NCI-H187 treated with DMSO at 0.1 percent for 48 hours (cell line): ENCODE data around the gene CACNB3.
A peak's percentile ranks its signal among the peaks of the same experiment; 100 is the strongest.

ENCODE experiments used
- DNase-seq: peaks from one replicate; lab custom pipeline; 2025; lab: John Stamatoyannopoulos, UW

Gene CACNB3

DNA sequence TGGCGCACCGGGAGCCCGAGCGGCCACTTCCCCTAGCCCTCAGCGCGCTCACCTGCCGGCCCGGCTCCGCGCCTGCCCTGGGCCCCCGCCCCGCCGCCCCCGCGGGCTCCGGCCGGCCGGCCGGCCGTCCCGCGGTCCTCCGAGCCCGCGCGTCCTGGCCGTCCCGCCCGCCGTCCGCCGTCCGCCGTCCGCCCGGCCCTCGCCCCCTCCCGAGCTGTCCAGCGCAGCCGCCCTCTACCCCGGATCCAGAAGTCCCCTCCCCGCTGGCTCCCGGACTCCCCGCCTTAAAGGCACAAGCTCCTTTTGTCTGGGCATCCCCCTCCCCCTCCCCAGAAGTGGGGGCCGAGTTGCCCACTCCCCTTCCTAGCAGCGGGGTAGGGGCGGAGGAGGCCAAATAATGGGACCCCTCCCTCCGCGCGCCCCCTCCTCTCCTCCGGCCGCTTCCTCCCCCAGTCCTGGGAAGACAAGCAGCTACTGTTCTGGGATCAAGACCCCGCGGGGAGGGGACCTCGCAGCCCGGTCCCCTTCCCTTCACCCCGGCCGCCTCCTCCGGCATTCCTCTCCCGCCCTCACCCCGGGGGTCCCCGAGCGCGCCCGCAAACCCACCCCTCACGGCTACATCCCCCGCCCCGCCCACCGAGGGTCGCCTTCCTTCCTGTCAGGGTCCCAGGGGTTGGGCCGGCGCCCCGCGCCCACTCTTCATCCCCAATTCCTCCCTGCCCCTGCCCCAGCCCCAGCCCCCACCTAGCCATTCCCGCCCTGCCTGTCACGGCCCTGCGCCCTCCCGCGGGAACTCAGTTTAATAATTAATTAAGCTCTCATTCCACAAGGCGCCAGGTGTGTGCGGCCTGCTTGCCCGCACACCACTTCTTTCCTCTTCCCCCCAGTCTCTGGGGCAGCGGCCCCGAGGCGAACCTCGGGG is 29.2 kb upstream of the CACNB3 start, which contains the start of gene ADCY6:
Gene ADCY6, minus strand, starts transcription at position 236 of the 922 bp plus-strand sequence. CDS start 5,655 bp downstream, outside the sequence.
- DNase-seq: no peak

DNA sequence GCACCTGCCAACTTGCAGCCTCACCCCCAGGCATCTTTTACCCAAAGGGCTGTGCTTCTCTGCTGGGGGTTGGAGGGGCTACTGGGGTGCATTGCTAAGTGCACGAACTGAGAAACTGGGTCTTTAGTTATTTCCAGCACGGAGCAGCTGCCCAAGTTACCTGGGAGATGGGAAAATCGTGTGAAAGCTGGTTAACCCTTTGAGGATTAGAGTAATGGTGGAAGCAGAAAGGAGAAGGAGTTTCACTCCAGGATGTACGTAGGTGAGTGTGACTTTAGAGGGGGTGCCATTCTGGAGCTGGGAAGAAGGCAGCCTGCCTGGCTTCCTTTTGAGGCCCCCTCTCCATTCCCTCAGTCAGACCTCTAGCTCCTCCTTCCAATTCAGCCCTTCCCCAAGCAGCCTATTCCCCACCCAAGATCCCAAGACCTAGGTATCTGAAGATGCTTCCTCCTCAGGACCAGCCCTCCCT is 28.4 kb upstream of the CACNB3 start:
- DNase-seq: no peak

DNA sequence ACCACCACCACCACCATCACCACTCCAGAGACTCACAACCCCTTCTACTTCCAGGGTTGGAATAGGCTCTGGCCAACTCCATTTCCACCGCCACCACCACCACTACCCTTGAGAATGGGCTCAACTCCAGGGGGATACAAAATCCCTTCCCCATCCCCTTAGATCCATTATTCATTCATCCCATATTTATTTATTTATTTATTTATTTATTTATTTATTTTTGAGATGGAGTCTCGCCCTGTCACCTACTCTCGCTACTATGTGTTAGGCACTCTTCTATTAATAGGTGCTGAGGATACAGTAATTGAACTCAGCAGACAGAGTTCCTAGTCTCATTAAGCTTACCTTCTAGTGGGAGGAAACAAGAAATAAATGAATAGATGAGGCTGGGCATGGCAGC is 24.6 kb upstream of the CACNB3 start:
- DNase-seq: no peak

DNA sequence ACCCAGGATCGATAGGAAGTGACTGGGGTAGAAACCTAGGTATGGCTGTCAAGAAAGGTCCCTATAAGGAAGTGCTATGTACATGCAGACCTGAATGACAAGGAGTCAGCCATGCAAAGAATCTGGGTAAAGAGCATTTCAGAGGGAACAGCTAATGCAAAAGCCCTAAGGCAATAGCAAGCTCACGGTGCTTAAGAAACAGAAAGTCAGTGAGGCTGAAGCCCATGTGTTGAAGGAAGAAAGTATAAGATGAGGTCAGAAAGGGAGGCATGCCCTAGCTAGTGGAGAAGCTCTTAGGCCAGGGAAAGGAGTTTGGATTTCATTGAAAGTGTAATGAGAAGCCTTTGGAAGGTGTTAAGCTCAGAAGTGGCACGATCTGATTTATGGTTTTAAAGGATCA is 23.4 kb upstream of the CACNB3 start:
- no peak for DNase-seq

DNA sequence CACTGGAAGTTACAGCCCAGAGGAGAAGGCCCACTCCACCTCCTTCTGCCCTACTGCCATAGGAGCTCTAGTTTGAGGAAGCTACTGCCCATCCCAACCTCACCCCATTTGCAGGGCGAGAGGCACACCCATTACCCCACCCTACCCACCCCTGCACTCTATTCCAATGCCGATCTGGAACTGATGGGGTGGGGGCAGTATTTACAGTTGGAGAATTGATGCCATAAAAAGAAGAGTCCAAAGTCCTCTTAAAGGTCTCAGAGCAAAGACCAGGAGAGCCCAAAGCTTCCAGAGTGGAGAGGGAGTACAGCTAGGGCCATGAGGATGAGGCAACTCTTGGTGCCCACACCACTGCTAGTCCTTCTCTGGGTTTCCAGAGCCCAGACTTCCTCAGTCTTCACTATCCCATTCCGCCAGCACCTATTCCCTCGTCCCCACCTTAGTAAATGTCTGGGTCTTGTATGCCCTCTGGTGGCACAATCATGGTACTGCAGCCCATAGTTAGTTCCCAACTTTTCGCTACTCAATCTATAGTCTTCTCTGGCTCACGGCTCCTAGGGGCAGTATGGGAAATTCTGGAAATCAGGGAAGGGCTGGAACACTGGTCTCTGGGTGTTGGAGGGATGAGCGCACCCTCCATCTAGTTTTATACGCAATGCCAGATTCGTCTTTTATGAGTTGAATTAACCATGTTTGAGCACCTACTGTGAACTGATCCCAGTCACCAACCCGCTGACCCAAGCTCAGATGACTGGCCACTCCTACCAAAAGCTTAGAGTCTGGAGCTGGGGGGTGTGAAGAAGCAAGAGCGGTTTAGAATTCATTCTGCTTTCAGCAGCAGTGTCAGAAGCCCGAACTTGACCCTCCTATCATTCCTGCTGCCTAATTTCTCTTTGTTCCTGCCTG is 22.5 kb upstream of the CACNB3 start:
- peak; percentile 43 for DNase-seq

DNA sequence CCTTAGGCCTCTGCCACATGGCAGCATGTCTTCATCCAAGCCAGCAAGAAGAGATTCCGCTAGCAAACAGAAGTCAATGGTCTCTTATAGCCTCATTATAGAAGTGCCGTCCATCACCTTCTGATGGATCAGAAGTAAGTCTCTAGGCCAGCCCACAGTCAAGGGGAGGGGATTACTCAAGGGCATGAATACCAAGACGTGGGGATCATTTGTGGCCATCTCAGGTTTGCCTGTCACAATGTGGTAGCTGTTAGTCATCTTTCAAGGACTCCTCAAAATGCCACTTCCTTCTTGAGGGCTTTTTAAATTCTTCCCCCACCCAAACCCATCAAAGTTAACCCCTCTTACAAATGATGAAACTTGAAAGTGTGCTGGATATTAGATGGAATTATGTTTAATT is 21.3 kb upstream of the CACNB3 start:
- no peak for DNase-seq

DNA sequence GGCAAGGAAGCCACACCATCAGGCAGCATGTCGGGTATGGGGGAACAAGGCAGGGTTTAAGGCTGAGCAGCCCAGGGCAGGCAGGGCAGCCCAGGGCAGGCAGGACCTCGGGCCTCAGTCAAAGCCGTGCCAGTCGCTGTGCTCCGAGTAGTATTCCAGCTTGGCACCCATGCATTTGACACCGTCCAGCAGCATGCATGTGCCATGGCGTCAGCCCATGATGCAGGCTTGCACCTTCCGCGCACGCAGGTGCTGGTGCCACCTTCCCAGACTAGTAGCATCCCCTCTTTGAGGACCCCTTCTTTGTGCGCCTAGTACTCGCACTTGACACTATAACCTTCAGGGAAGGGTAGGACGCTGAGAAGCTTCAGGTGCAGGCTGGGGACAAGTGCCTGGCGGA is 17.8 kb upstream of the CACNB3 start:
- DNase-seq: no peak

DNA sequence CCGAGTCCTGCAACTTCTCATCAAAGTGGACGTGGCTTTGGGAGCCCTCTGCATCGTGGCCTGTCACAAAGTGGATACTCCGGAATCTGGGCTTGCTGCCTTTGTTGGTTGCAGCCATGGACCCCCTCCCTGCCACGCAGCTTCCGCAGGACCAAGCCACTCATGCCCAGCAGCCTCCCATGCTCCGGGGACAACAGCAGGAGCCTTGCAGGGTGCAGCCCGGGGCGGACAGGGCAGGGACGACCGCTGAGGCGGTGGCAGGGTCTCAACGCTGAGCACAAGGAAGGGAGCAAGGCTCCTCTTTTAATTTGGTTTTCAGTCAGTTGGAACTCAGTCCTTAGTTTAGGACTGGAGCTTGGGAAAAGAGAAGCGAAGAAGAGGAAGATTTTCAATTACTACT is 17.3 kb upstream of the CACNB3 start:
- no peak for DNase-seq

DNA sequence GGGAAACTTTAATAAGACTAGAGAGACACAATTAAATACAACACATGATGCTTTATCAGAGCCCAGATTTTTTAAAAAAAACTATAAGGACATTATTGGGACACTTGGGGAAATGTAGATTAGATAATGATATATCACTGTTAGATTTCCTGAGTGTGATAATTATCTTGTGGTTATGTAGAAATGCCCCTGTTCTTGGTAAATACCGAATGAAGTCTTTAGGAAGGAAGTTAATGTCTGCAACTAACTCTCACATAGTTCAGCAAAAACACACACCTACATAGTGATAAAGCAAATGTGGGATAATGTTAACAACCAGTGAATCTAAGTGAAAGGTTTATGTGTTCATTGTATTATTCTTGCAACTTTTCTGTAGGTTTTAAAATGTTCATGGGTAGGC is 14.6 kb upstream of the CACNB3 start:
- no peak for DNase-seq

DNA sequence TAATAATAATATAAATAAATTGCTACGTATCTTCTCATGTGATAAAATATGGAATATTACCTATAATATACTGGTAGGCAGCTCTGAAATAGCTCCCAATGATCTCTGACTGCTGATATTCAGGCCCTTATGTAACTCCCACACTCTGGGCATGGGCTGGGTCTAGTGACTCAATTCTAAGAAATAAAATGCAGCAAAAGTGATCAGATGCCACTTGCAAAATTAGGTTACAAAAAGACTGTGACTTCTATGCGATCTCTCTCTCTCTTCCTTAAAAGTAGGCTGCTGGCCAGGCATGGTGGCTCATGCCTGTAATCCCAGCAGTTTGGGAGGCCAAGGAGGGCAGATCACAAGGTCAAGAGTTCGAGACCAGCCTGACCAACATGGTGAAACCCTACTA is 10.3 kb upstream of the CACNB3 start:
- no peak for DNase-seq

DNA sequence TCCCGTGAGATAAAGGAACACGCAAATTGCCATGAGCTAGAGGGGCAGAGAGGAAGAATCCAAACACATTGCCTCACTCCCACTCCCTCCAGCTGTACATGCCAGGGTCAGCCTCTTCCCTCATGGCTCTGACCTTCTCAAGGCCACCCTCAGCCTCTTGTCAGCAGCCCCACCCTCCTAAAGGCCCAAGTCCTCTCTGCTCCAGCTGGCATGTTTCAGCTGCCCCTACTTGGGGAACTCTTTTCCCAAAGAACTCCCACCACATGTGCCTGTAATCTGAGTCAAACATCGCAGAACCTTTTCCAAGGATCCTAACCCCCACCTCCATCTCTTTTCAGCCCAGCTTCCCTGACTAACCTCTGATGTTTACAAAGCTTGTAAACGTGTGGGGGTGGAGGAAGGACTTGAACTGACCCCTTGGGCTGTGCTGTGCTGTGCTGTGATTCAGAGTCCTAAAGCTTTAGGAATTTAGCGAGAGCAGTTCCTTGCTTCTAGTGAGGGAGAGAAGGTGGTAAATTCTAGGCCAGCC is 7.3 kb upstream of the CACNB3 start:
- no peak for DNase-seq

DNA sequence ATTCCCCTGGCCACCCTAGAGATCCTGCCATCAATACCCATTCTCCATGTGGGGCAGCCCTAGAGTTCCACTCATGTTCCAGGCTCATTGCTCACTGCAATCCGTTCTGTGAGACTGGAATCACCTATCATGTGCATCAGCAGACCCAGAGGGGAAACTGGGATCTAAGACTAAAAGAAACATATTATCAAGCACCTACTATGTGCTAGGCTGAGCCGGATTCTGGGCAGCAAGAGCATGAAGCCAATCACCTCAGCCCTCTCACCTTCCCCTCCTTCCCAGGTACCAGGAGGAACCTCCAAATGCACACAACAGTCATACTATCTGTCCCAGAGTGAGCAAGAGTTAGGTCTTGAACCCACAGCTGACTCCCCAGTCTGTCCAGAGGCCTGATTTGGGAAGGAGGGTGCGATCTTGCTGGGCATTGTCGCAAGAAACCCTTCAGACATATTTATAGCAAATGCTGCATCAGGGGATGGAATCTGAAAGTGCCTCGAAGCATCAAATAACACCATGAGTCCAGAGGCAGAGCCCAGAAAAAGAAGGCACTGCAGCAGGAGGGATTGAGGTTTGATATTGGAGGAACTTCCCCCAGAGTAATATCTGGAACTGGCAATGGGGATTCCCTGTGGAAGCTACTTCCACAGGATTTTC is 6.7 kb upstream of the CACNB3 start:
- no peak for DNase-seq

DNA sequence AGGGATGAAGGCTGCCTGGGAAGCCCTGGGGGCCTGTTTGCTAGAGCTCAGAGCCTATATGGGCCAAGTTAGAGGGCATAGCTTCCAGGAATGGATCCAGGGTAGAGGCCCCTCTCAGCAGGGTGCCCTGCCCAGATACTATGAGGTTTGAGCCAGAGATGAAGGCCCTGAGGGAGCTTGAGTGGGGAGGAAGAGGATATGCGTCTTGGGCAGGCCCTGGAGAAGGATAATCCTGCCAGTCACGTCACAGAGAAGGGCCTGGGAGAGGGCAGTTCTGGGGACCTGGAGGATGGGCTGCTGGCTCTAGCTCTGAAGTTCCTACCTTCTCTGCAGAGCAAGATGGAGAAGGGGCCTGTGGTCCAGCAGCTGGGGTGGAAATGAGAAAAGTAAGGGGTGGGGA is 5.9 kb upstream of the CACNB3 start:
- DNase-seq: no peak

DNA sequence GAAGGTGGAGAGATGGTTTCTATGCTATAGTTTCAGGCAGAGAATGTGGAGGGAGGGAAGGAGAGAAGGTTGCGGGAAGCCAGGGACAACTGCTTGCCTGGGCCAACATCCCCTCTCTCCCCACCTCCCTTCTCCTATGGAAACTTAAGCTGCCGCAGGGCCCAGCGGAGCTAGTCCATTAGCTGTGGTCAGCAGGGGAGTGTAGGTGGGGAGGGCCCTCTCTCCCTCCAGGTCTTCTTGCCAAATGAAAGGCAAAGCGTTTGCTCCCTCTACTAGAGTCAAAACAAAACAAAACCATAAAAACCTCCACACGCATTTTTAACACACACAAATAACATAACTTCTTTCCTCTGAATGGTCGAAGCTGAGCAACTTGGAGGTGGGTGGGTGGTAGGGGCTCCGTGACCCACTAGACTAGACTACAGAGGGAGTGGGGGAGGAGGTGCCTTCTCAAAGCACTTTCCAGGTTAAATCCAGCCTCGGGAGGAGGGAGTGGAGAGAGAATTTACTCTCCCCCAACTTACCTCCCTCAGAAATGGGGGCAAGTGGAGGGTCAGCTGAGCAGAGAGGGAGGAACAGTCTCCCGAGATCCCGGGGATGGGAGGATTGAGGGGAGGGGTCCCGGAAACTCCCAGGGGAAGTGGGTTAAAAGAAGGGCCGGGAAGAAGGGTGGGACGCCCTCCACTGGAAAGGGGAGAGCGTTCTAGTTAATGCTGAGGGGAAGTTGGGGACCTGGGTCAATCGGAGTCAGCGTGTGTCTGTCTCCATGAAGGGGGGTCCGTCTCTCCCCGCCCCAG is 4.6 kb upstream of the CACNB3 start:
- no peak for DNase-seq

DNA sequence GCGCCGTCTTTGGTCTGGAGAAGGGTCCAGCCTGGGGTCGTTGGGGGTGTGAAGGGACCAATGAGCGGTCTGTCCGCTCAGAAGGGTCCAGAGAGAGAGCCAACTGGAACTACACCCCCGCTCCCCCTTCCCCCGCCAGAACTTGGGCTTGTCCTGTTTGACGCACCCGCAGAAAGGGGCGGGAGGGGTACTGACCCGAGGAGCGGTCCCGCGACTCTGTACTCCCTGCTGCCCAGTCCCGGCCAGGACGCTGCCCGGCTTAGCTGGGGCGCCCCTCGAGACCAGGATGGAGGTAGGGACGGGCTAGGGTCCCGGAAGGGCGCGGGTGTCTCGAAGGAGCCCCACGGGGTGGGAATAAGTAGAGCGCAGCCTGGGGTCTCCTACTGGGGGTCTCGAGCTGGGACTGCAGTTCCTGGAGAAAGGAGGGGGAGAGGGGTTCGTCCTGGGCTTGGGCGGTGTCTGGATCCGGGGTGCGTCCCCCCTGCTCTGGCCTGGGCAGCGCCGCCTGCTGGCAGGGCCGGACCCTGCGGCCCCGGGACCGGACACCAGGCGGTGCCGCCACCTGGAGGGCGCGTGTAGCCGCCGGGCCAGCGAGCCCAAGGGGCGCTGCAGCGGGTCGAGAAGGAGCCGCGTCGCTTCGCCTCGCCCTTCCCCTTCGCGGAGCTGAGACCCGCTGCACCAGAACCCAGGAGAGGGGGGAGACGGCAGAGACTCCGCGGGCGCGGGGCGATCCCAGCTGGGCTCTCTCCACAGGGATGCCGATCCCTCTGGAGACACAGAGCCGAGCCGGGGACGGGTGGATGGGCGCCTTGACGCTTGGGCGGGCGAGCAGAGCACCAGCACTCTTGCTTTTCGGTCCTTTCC is 3.8 kb upstream of the CACNB3 start:
- DNase-seq: no peak

DNA sequence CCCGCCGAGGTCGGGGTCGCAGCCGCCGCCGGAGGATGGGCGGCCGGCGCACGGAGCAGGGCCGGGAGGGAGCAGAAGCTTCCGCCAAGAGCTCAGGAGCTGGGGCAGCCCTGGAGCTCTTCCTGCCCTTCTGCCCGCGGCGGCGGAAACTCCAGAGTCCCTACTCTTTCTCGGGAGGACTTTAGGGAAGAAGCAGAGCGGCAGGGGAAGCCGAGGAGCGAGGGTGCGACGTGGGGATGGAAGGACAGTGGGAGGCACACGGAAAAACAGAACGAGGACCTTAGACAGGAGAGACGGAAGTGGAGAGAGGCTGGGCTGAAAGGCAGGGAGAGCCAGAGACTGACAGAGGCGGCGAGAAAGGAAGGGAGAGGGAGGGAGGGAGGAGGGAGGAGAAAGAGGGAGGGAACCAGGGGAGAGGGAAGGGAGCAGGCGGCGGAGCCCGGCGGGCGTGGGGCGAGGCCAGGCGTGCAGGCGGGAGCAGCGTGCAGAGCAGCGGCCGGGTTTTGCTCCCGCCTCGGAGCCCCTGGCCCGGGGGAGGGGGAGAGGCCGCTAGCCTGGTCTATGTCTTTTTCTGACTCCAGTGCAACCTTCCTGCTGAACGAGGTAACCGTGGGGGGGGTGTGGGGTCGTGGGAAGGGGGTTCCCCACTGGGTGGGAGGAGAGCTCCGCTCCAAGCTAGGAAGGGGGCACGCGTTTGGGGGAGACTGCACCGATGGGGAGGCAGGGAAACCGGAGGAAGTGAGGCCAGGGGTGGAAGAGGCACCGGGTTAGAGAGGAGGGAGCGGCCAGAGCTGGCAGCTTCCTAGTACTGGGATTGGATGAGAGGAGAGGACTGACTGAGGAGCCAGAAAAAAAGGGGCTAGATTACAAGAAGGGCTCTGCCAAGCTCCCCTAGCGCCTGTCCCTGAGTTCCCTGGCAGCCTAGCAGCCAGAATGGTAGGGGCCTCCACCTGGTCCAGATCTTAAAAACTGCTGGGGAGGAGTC is 2.9 kb upstream of the CACNB3 start:
- peak; percentile 85 for DNase-seq

DNA sequence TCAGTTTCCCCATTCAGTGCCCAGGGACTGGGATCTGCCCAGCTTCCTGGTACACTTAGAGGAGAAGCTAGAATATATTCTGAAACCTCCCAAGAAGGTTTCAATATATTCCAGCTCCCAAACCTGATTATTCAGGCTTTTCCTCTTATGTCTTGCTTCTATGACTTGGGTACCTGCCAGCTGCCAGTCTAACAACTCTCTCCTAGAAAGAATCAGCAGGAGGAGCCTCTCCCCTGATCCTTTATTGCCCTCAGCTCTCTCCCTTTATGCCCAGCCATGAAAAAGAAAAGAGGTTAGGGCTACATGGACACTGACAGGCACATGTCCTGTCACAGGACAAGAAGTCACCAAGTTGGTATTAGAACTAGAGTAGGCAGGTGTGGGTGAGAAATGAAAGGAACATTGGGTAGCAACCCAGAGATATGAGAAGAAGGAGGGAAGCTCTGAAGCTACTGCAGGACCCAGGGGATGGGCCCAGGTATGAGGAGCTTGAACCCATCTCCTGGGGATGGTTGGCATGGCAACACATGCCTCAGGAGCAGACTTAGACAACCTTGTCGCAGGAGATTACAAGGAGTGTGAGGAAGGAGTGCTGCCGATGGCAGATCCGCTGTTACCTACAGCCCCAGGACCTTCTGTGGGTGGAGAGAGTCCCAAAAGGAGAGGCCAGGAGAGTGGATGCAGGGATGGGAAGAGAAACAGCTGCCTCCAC is 2.0 kb upstream of the CACNB3 start:
- DNase-seq: no peak
